ENCODE results near the gene RHBDD2.
"Not testable (repeated sequence)": the region's sequence is repeated elsewhere in the genome, so short reads cannot be mapped to it uniquely, and the experiment has no call there.

RHBDD2 gene

DNA sequence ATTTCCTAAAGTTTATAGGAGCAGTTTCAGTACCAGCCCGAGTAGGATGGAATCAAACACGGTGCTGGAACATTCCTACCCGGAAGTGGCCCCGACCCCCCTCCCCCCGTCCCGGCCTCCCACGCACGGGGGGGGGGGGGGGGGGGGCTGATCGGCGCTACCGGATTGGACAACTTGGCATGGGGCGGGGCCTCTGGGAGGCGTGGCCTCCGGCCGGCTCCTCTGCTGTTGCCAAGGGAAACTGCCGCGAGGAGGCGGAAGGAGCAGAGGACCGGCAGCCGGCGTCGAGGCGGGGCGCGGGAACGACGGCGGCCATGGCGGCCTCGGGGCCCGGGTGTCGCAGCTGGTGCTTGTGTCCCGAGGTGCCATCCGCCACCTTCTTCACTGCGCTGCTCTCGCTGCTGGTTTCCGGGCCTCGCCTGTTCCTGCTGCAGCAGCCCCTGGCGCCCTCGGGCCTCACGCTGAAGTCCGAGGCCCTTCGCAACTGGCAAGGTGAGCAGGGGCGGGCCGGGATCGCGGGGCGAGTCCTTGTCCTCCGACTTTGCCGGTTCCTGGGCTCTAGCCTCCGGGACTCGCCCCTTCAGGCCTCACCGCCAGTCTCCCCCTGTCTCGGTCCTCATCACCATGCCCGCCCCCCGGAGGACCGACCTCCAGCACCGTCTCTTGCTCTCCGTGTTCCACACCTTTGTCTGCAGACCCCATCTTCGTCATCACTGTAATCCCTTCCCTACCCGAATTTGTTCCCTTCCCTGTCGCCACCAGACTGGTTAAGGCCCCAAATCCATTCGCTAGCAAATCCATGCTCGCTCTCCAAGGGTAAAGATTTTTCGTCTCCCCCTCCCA, at the start of gene RHBDD2:
Gene RHBDD2 (plus strand): TSS at position 266 of the 843 bp plus-strand sequence. CDS start 49 bp downstream, at position 315.
- peak; percentile 93 for DNase-seq

DNA sequence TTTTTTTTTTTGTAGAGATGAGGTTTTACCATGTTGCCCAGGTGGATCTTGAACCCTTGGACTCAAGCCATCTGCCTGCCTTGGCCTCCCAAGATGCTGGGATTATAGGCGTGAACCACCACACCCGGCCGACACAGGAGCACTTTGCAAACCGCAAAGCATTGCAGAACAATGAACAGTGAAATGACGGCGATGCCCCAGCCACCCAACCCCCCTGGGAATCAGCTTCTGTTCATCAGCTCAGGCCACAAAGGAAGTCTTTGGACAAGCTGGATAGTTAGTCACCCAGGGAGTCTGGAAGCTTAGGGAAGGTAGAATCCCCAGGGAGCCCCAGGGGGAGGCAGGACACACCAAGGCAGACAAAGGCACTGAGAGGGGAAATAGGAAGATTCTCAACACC, 49.2 kb upstream of the RHBDD2 start:
- DNase-seq: not testable (repeated sequence)

DNA sequence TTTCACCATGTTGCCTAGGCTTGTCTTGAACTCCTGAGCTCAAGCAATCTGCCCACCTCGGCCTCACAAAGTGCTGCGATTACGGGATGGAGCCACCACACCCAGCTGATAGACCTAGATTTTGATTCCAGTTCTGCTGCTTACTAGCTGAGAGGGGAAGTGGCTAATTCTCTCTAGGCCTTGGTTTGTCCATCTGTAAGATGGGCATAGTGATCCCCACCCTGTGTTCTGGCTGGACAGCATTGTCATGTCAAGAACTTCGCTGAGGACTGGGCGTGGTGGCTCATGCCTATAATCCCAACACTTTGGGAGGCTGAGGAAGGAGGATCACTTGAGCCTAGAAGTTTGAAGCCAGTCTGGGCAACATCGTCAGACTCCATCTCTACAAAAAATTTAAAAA, 47.9 kb upstream of the RHBDD2 start:
- no peak for DNase-seq

DNA sequence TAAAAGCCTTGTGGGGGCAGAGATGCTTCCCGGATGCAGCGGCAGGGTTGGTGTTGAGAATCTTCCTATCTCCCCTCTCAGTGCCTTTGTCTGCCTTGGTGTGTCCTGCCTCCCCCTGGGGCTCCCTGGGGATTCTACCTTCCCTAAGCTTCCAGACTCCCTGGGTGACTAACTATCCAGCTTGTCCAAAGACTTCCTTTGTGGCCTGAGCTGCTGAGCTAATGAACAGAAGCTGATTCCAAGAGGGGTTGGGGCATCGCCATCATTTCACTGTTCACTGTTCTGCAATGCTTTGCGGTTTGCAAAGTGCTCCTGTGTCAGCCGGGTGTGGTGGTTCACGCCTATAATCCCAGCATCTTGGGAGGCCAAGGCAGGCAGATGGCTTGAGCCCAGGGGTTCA, 45.2 kb upstream of the RHBDD2 start:
- DNase-seq: not testable (repeated sequence)

DNA sequence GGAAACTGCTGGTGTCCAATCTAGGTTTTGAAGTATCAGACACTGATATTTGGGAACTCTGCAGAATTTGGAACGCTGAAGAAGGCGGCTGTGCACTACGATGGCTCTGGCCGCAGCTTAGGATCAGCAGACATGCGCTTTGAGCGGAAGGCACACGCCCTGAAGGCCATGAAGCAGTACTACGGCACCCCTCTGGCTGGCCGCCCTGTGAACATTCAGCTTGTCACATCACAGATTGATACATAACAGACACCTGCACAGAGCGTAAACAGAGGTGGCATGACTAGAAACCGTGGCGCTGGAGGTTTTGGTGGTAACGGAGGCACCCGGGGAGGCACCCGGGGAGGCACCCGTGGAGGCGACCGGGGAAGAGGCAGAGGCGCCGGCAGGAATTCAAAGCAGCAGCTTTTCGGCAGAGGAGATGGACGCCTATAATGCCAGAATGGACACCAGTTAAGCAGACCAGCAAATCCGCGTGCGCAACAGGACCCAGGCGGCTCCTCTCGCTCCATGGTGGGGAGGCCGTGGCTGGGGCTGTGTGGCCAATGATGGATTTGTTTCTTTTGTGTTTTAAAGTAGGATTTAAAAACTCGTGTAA, 43.0 kb upstream of the RHBDD2 start:
- no peak for DNase-seq

DNA sequence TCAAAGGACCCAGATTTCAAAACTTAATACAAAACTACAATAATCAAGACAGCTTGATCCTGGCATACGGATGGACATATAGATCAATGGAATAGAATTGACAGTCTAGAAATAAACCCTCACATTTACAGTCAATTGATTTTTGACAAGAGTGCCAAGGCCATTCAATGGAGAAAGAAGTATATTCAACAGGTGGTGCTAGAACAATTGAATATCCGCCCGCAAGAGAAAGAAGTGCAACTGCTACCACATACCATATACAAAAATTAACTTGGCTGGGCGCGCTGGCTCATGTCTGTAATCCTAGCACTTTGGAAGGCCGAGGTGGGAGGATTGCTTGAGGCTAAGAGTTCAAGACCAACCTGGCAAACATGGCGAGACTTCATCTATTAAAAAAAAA, 42.0 kb upstream of the RHBDD2 start:
- DNase-seq: no peak

DNA sequence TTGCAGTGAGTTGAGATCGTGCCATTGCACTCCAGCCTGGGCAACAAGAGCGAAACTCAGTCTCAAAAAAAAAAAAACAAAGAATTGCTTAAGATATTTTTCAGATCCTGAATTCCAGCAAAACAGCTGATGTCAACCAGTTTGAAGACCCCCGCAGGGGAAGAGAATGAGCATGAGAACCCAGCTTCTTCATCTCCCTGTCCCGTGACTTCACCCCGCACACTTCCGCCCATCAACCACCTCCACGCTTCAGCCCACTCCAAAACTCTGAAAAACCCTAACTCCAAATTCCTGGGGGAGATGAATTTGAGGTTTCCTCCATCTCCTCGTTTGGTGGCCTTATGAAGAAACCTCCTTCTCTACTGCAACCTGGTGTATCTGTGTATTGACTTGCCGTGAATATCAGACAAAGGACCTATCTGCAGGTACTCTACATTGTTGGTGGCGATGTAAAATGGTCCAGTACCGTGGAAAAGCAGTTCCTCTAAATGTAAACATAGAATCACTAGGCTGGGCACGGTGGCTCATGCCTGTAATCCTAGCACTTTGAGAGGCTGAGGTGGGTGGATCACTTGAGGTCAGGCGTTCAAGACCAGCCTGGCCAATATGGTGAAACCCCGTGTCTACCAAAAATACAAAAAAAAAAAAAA, 40.4 kb upstream of the RHBDD2 start:
- not testable (repeated sequence) for DNase-seq

DNA sequence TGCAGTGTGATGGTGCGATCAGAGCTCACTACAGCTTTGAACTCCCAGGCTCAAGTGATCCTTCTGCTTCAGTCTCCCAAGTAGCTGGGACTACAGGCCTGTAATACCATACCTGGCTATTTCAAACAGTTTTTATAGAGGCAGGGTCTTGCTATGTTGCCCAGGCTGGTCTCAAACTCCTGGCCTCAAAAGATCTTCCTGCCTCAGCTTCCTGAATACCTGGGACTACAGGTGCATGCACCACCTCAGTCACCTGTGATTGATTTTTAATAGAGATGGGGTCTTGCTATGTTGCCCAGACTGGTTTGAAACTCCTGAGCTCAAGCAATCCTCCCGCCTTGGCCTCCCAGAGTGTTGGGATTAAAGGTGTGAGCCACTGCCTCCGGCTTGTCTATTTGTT, 38.8 kb upstream of the RHBDD2 start:
- DNase-seq: no peak

DNA sequence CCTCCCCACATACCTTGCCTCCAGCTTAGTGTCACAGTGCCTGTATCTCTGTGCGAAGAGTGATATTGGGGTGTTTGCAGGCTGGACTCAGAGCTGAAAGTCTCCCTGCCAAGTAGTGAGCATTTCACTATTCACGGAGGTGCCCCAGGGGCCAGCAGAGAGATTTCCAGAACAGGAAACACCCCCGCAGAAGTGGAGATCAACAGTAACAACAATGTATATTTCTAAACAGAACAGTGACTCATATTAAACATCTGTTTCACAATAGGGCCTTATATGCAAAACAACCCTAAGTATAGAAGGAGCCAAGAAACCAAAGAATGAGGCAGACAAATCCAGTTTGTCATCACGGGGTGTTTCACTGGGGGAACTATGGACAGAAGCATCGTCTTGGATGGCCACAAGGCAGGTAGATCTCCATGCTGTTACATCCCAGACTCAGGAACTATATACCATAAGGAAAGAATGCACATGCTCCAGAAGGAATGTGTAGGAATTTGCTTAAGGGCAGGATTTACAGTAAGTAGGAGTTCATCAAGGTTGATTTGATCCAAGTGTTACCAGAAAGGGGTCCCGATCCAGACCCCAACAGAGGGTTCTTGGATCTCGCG, 35.9 kb upstream of the RHBDD2 start:
- no peak for DNase-seq

DNA sequence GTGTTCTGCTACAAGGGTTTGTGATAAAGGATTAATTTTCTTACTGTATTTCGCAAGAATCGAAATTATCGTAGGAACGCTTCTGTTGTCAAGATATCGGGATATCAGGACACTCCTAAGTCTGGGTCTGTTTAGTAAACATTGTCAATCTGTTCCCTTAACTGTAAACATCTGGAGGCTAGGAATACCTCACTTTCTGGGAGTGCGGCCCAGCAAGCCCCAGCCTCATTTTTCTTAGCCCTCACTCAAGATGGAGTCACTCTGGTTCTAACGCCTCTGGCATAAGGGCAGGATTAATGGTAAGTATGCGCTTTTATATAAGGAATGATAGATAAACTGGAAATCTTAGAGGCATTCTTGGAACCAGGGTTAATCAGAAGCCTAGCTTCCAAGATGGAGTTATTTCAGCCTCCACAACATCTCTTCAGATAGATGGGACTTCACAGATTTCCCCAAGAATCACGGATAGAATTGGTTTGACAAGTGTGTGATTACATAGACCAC, 35.2 kb upstream of the RHBDD2 start:
- no peak for DNase-seq

DNA sequence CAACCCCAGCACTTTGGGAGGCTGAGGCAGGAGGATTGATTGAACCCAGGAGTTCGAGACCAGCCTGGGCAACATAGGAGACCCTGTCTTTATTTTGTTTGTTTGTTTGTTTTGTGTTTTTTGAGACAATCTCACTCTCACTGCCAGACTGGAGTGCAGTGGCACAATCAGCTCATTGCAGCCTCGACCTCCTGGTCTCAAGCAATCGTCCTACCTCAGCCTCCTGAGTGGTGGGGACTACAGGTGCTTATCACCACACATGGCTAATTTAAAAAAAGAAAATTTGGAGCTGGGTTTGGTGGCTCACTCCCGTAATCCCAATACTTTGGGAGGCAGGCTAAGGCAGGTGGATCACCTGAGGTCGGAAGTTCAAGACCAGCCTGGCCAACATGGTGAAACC, 34.7 kb upstream of the RHBDD2 start:
- DNase-seq: no peak

DNA sequence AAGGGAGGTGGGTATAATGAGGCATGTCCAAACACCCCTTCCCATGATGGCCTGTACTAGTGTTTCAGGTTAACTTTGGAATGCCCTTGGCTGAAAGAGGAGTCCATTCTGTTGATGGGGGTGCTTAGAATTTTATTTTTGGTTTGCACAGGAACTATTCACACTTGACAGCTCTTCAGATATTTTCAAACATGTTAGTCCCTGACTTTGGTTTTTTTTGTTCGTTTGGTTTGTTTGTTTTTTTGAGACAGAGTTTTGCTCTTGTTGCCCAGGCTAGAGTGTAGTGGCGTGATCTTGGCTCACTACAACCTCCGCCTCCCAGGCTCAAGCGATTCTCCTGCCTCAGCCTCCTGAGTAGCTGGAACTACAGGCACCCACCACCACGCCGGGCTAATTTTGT, 33.7 kb upstream of the RHBDD2 start:
- DNase-seq: not testable (repeated sequence)

DNA sequence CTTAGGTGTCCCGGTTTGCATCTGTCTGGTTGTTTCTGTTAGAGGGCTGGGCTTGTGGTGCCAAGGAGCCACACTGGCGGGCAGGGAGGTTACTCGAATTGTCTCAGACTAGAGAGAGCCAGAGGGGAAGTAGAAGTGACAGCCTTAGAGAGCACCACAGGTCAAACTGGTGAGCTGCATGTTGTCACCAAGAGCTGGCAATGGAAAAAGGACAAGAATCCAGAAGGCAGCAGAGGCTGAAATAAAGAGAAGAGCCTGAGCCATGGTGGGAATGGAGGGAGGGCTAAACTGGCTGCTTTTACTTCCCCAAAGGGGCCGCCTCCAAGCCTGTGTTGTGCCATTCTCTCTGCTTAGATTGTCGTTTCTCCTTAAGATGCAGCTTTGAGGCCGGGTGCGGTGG, 31.1 kb upstream of the RHBDD2 start:
- DNase-seq: no peak

DNA sequence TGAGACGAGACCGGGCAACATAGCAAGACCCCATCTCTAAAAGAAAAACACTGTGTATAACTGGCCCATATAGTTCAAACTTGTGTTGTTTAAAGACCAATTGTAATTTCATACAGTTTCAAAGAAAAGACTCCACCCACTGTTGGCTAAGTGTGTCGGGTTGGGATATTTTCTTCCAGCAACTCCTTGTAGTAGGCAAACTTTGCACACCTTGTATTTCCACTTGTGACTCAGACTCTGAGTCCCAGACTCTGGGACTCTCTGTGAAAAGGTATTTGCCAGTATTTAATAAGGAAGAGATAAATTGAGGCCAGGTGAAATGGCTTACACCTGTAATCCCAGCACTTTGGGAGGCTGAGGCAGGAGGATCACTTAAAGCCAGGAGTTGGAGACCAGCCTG, 29.3 kb upstream of the RHBDD2 start:
- DNase-seq: no peak

DNA sequence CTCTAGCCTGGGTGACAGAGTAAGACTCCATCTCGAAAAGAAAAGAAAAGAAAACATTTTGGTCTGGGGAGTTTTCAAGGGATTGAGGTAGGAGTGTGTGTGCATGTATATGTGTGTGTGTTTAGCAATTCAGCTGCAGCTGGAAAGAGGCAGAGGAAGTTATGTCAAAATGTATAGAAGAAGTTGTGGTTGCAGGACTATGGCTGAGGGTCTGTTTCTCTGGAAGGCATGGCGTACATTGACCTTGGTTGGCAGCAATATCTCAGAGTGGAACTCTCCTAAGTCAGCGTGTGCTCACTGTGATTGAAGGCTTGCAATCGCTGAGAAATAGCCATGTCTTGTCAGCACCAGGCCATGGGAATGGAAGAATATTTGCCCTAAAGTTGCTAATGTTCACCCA, 28.6 kb upstream of the RHBDD2 start:
- no peak for DNase-seq

DNA sequence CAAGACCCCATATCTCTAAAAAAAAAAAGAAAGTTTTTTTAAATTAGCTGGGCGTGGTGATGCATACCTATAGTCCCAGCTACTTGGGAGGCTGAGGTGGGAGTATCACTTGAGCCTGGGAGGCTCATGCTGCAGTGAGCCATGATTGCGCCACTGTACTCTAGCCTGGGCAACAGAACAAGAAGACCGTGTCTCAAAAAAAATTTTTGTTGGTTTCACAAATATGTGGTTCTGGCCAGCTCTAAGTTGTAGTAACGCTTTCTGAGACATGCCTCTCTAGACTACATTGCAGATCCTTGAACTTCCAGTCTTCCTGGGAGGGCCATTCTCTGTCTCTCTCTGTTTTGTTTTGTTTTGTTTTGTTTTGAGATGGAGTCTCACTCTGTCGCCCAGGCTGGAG, 24.6 kb upstream of the RHBDD2 start:
- no peak for DNase-seq

DNA sequence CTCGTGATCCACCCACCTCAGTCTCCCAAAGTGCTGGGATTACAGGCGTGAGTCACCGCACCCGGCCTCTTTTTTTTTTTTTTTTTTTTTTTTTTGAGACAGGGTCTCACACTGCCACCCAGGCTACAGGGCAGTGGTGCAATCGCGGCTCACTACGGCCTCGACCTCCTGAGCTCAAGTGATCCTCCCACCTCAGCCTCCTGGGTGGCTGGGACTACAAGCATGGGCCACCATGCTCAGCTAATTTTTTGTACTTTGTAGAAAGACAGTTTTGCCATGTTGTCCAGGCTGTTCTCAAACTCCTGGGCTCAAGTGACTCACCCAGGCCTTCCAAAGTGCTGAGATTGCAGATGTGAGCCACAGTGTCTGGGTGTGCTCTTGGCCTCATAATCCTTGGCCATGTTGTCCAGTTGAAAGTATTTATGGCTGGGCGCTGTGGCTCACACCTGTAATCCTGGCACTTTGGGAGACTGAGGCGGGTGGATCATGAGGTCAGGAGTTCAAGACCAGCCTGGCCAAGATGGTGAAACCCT, 24.0 kb upstream of the RHBDD2 start:
- DNase-seq: not testable (repeated sequence)

DNA sequence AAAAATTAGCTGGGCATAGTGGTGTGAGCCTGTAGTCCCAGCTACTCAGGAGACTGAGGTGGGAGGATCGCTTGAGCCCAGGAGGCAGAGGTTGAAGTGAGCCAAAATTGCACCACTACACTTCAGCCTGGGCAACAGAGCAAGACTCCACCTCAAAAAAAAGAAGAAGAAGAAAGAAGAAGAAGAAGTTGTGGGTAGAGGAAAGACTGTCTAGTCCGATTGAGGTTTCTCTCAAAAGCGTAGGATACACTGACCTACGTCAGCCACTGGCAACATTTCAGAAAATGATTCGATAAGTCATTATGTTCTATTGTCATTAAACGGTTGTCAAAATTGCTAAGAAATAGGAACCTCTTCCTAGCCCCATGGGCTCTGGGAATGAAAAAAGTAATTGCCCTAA, 22.3 kb upstream of the RHBDD2 start:
- no peak for DNase-seq

DNA sequence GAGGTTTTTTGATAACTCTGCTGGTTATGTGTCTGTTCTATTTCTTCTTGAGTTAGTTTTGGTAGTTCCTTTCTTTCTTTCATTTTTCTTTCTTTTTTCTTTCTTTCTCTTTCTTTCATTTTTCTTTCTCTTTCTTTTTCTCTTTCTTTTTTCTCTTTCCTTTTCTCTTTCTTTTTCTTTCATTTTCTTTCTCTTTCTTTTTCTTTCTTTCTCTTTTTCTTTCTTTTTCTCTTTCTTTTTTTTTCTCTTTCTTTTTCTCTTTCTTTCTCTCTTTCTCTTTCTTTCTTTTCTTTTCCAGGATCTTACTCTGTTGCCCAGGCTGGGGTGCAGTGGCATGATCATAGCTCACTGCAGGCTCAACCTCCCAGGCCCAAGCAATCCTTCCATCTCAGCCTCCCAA, 20.4 kb upstream of the RHBDD2 start:
- DNase-seq: no peak

DNA sequence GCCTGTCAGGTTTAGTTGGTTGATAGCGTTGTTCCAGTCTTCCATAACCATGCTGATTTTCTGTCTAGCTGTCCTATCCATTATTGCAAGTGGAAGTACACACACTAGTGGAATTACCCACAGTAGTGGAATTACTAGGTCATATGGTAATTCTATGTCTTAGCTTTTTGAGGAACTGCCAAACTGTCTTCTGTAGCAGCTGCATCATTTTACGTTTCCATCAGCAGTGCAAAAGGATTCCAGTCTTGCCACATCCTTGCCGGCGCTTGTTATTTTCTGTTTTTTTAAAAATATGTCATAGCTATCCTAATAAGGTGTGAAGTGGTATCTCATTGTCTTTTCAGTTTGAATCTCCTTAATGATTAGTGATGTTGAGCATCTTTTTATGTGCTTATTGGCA, 17.2 kb upstream of the RHBDD2 start:
- no peak for DNase-seq

DNA sequence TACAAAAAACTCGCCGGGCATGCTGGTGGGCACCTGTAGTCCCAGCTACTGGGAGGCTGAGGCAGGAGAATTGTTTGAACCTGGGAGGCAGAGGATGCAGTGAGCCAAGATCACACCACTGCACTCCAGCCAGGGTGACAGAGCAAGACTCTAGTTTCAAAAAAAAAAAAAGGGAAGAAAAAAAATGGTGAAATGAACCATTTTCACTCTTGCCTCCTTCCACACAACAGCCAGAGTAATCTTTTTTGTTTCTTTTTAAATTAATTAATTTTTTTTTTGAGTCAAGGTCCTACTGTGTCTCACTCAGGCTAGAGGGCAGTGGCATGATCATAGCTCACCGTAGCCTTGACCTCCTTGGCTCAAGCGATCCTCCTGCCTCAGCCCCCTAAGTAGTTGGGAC, 14.6 kb upstream of the RHBDD2 start:
- DNase-seq: not testable (repeated sequence)

DNA sequence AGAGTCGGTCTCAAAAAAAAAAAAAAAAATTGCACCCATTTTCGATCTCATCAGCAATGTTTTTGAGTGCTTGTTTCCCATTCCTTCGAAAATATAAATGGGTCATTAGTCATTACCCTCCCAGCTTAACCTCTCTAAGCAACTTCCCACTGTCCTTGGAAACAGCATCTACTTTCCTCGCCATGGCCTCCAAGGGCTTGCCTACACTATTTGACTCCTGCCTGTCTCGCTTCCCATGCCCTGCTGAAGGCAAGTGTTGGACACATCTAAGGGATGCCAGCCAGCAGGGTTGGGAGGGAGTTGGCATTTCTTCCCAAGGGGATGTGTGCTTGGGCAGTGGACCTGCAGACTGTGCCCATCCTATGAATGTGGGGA, 12.7 kb upstream of the RHBDD2 start:
- DNase-seq: no peak

Data from NCI-H774 (cell line).